Suppressor macrophage treated with lipopolysaccharide for 4 hours (primary cell): Measurements from ENCODE around the gene ZFYVE21.
"Not testable (repeated sequence)": the region's sequence is repeated elsewhere in the genome, so short reads cannot be mapped to it uniquely, and the experiment has no call there.

Source experiments
- DNase-seq: peaks from one replicate; pipeline ENCODE4 v3.0.0-alpha.2; 2020

The ZFYVE21 gene

GRCh38 chr14:103715052-103716000, at the start of gene ZFYVE21, which contains the start of gene XRCC3:
TSS of gene ZFYVE21 (plus strand) at chr14:103715810. CDS start at chr14:103715842, 32 bp downstream.
TSS of gene XRCC3 (minus strand) at chr14:103715451. CDS start at chr14:103711087, 4,364 bp downstream.
- DNase-seq, result peak; percentile 100

DNA sequence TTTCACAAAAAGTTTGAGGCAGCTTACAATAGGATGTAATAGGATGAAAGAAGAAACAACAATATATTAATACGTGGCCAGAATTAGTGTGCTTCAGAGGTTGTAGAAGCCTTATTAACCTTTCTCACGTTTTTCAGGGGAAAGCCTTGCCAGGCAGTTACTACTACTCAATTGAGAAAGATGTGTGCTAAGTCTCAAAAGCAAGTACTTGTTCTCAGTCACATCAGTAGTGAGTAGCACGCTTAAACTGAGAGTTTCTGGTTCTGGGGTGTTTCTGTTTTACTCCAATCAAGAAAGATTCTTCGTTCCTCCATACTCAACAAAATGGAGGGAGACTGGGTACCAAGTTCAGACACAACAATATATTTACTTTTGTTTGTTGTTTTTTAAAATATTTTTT, 47.9 kb upstream of the ZFYVE21 start:
- no peak for DNase-seq

GRCh38 chr14:103668117-103668516, 47.5 kb upstream of the ZFYVE21 start:
- DNase-seq, result no peak

DNA sequence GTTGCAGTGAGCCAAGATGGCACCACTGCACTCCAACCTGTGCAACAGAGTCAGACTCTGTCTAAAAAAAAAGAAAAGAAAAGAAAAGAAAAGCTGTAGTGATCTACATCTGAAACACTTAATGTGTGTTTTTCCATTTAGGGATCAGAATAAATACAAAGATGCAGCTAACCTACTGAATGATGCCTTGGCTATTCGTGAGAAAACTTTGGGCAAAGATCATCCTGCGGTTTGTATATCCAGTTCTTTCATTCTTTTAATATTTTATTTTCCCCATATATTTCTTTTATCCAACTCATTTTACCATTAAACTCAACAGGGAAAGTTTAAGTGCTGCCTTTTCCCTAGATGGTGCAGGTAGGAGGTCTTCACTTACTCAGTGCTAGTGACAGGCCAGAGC, 46.2 kb upstream of the ZFYVE21 start:
- DNase-seq, result no peak

- DNase-seq, result no peak
These were observed 43.7 kb upstream of the ZFYVE21 start for GRCh38 chr14:103671911-103672310.

DNA sequence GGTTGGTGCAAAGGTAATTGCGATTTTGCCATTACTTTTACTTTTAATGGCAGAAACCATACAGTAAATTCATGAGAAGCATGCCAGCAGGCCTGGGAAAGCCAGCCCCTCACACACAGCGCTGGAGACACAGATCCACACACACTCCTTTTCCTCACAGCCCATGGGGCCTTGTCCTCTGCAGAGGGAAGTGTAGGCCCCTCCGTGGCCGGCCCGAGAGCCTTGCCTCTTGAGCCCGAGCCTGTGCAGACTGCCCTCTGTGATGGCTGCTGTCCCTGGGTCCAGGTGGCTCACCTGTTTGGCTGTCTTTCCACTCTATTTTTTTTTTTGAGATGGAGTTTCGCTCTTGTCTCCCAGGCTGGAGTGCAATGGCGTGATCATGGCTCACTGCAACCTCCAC, 39.7 kb upstream of the ZFYVE21 start:
- no peak for DNase-seq

GRCh38 chr14:103676881-103677675, 38.5 kb upstream of the ZFYVE21 start:
- no peak for DNase-seq

DNA sequence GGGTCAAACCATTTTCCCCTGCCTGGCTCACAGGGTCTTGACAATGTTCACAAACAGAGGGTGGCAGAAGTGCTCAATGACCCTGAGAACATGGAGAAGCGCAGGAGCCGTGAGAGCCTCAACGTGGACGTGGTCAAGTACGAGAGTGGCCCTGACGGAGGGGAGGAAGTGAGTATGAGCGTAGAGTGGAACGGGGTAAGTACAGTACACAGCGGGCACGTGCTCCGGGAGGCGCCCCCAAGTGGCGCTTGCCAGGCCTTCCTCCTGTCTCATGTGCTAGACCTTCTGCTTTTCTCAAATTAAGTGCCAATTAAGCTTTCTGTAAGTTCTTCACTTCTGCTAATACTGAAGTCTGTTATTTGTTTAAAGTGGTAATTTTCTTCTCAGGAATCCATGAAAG, 36.3 kb upstream of the ZFYVE21 start:
- DNase-seq, result peak; percentile 80

DNA sequence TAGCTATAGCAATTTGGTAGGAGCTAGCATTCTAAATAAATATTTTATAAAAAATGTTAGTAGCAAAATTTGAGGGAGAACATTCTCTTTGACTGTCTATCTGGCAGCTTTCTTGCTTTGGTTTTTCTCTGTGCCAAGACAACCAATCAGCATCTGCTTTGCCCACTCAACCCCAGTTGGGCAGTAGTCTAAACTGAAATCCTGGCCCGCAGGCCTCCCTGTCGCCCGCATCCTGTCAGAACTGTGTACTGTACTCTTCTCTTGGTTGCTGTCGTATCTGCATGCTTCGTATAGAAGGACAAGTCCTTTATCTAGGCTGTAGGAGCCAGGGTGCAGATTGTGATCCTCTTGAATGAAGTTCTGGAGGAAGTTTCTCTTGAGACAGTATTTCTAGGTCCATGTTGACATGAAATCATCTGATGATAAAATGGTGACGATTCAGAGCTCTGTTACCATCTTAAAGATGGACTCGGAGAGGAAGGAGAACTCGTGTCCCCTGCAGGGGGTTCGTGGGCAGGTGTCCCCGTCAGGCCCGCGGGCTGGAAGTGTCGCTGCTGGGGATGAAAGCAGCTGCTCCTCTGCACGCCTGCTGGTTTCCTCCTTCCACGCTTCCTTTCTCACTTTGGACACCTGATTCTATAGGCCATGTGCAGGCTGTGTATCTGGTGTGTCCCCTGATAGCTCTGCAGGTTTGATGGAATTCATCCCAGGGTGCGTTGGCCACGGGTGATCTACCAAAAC, 34.9 kb upstream of the ZFYVE21 start:
- DNase-seq, result no peak

- DNase-seq, result no peak
These were observed 32.5 kb upstream of the ZFYVE21 start for GRCh38 chr14:103683139-103683538.

GRCh38 chr14:103684471-103684870, 31.1 kb upstream of the ZFYVE21 start:
- DNase-seq, result no peak

DNA sequence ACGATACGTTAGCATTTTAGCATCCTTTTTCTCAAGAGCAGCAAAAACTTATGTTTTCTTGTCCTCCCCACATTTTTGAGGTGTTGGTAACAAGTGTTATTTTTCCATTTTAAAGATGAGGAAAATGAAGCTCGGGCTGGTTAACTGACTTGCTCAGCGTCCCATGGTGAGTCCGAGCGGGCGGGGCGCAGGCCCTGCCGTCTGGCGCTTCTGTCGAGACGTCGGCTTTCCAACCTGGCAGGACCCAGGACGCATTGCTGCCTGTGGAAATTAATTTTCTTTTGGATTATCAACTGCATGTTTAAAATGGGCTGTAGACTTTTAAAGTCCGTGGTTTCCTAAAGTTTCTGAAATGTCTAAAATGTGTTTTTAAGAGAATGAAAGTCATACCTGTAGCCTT, 30.7 kb upstream of the ZFYVE21 start:
- no peak for DNase-seq

- no peak for DNase-seq
These were observed 30.1 kb upstream of the ZFYVE21 start for GRCh38 chr14:103685276-103686211.

GRCh38 chr14:103686831-103687485, 28.7 kb upstream of the ZFYVE21 start:
- no peak for DNase-seq

GRCh38 chr14:103687712-103688111, 27.9 kb upstream of the ZFYVE21 start:
- no peak for DNase-seq

DNA sequence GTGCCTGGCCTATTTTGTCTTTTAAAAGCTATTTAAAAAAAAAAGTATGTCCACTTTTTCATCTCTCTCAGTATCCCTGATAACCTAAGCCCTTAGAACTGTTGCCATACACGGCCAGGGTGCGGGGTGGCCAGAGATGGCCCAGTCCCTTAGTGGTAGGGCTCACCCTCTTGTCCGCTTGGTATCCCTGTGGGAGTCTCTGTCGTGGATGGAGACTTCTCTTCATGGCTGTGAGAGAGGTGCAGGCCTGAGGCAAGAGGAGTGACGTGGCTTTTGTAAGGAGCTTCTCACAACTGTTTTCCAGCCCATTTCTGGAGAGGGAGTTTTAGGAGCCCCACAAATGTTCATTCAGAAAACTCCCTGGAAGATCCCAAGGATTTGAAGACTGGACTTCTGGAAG, 27.2 kb upstream of the ZFYVE21 start:
- no peak for DNase-seq

DNA sequence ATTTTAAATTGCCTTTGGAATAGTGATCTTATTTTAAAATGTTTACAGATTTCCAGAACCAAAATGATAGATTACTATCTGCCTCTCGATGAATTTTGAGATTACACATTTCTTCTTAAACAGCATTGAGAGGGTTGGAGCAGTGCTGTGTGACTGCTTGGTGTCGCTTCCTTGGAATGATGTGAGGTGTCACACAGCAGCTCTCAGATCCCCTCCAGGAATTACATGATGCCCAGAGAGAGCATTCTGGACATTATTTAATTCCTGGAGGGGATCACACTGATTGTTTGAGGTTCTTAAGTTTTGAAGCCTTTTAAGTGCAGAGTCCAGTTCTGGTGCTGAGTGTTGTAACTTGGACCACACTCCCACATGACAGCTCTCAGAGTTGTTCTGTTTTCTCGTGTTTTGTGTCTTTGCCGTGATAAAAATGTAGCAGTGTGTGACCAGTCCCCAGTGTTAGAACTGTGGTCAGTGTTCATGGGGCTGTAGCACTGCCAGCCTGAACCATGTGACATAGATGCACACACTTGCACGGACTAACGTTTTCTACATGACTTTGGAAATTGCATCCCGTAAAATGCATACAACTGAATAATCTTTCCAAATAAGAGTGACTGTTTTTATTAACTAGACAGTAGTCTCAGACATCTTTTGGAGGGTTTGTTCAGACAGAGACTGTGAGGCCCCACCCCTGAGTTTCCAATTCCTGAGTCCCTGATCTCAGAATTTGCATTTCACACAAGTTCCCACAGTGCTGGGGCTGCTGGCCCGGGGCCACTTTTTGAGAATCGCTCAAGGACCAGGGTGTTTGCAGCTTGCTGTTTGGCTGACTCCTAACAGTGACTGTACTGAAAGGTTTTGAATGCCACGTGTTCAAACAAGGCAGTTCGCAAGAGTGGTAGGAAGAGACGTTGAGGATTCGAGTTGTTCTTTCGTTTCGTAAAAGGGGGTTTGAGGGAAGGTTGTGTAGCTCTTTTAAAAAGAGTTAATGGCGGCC, 26.4 kb upstream of the ZFYVE21 start:
- DNase-seq, result no peak

DNA sequence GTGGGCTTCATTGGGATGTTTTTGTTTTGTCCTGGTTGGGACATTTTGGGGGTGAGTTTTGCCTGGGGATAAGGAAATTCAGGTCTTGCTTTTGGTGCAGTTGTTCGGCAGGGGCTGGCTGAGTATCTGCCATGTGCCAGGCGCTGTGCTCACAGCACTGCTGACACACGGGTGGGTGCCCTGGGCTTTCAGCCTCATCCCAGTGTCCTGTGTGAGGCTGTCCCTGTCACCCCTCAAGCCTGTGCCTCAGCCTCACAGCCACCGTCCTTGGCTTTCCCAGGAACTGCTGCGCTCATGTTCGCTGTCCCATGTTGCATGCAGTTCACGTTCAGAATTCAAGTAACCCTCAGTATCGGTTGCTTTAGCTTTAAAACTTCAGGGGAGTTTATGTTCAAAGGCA, 25.3 kb upstream of the ZFYVE21 start:
- no peak for DNase-seq

GRCh38 chr14:103691655-103692054, 24.0 kb upstream of the ZFYVE21 start:
- not testable (repeated sequence) for DNase-seq

- no peak for DNase-seq
These were observed 23.5 kb upstream of the ZFYVE21 start for GRCh38 chr14:103692159-103692558.
